ENCODE data around the gene TIRAP.

Gene TIRAP

GRCh38 chr11:126341760-126342161, 58.9 kb downstream of the TIRAP start:
- no peak overlapping the region for H3K27ac ChIP-seq
- TF ChIP-seq CTCF (conservative IDR thresholded peaks at IDR 0.05) = no peak
- TF ChIP-seq ZFX (IDR thresholded peaks at IDR 0.05) = no peak

GRCh38 chr11:126343051-126343450, 60.2 kb downstream of the TIRAP start:
- TF ChIP-seq ZFX (IDR thresholded peaks at IDR 0.05) (no peak), CTCF (conservative IDR thresholded peaks at IDR 0.05) (no peak)
- H3K27ac ChIP-seq = no peak overlapping the region
